Activated CD4-positive, CD25-positive, alpha-beta regulatory T cell treated with anti-CD3 and anti-CD28 coated beads, Interleukin-2, amount 50 U/mL, for 72 hours (primary cell): ENCODE data around the gene TMC3.

ENCODE experiments used
- DNase-seq: peaks from one replicate; pipeline ENCODE4 v3.0.0; 2021

Gene TMC3

GRCh38 chr15:81321667-81322066, 52.3 kb downstream of the TMC3 start:
- DNase-seq = no peak

- DNase-seq = no peak
These were observed 56.4 kb downstream of the TMC3 start for GRCh38 chr15:81317642-81318017.

- DNase-seq = no peak
These were observed 57.7 kb downstream of the TMC3 start for GRCh38 chr15:81316267-81316666.

GRCh38 chr15:81315452-81316175, 58.4 kb downstream of the TMC3 start:
- DNase-seq = no peak

- no peak for DNase-seq
These were observed 59.6 kb downstream of the TMC3 start for GRCh38 chr15:81314378-81314777.

- no peak for DNase-seq
These were observed 60.3 kb downstream of the TMC3 start for GRCh38 chr15:81313686-81314085.

- DNase-seq = no peak
These were observed 61.0 kb downstream of the TMC3 start for GRCh38 chr15:81312790-81313543.

GRCh38 chr15:81311752-81312464, 62.1 kb downstream of the TMC3 start:
- DNase-seq = no peak

- DNase-seq = no peak
These were observed 63.5 kb downstream of the TMC3 start for GRCh38 chr15:81310480-81310879.

- DNase-seq = no peak
These were observed 64.2 kb downstream of the TMC3 start for GRCh38 chr15:81309647-81310450.

- DNase-seq = no peak
These were observed 65.8 kb downstream of the TMC3 start for GRCh38 chr15:81308260-81308659.

GRCh38 chr15:81304226-81304625, 69.8 kb downstream of the TMC3 start:
- DNase-seq = peak; percentile 30

GRCh38 chr15:81303244-81304225, 70.5 kb downstream of the TMC3 start:
- DNase-seq = peak; percentile 31

GRCh38 chr15:81302701-81303109, 71.3 kb downstream of the TMC3 start:
- no peak for DNase-seq

GRCh38 chr15:81301815-81302399, 72.1 kb downstream of the TMC3 start:
- DNase-seq = peak; percentile 54

GRCh38 chr15:81301385-81301784, 72.6 kb downstream of the TMC3 start:
- no peak for DNase-seq

- peak; percentile 32 for DNase-seq
These were observed 74.3 kb downstream of the TMC3 start for GRCh38 chr15:81299630-81300273.

GRCh38 chr15:81299156-81299555, 74.9 kb downstream of the TMC3 start:
- no peak for DNase-seq

- no peak for DNase-seq
These were observed 75.4 kb downstream of the TMC3 start for GRCh38 chr15:81298611-81299010.
